Left renal cortex interstitium (tissue), 4 donors: ENCODE data around the gene ACSS2. TPM values are rescaled to one million over a fixed set of nuclear protein-coding genes. Genes with fewer than 3 reads are reported as not detected.

Experiments used
- DNase-seq, 4 donors: peaks; one replicate each; pipeline ENCODE4 v3.0.0-alpha.2; 2013; ENCODE audit warnings: low read depth in 4 of 4, low spot score in 2 of 4, missing footprints in 1 of 4
- polyA plus RNA-seq, 4 donors: library from polyadenylated mRNA; unstranded; fragments of 120-200 nt; gene quantifications; one replicate each; pipeline ENCODE4 v1.2.1, GENCODE V29; 2013; ENCODE audit not compliant: insufficient read length in 4 of 4

Gene ACSS2
- polyA plus RNA-seq, 4 donors = 35.8 to 50.2 (median 41.9) TPM

DNA sequence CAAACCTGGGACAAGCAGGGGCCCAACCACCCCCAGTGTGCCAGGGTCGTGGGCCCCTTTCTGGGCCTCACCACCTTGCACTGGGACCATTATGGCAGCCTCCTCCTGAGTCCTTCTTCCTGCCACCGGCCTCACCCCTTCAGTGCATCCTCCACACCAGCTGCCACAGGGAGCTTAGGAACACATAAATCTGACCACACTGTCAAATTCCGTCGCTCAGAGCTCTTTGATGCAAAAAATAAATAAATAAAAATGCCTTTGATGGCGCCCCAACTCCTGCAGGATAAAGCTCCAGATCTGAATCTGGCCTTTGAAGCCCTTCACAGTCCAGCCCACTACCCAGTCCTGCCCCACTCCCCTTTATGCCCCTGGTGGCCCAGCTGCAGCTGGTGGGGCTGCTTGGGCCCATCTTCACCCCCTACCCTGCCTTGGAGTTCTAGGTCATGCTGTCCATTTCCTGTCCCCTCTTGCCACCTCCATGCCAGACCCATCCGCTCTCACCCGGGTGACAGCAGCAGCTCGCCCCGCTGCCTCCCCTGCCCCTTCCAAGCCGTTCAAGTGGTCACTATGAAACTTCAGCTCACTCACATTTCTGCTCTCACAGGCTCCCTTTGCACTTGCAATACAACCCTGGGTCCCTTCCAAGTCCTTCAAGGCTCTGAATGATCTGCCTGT lies 95.3 kb downstream of the ACSS2 start:
- DNase-seq = no peak

DNA sequence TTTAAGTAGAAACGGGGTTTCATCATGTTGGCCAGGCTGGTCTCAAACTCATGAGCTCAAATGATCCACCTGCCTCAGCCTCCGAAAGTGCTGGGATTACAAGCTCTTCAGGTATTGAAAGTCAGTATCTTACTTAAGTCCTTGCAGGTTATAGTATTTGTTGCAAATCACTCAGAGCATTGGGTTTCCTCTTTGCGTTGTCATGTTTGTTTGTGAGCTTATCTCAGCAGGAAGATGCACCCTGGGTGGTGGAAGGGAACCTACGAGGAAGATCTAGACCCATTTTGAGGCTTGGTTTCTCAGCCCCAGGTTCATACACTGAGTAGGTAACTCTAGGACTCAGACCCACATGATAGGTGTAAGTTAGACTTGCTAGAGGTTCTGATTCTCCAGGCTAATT lies 97.8 kb downstream of the ACSS2 start:
- no peak for DNase-seq

DNA sequence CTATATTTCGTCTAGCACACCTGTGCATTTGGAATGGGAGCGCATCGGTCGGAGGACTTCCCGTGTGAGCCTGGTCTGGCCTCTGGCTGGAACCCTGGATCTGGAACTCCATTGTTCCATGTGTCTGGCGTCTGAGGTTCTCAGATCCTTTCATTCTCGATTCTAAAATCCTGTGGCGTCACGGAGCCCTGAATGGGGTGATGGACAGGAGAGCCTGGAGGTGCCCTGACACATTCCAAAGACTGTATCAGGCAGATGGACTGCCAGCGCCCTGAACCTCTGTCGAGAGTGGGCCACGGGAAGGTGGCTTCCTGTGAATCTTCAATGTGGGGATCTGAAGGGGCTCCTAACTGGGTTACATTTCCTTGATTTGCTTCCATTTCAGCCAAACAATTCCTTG lies 99.9 kb downstream of the ACSS2 start:
- no peak for DNase-seq

Other genes with a start within 250 kb of the ACSS2 start
- 10 to 100 TPM; 37.0 to 46.1 (median 41.3) TPM for gene PIGU, start 199.5 kb upstream of the ACSS2 start, polyA plus RNA-seq
- 10 to 100 TPM; 11.0 to 14.9 (median 12.4) TPM for gene TP53INP2, start 172.3 kb upstream of the ACSS2 start, polyA plus RNA-seq
- 10 to 100 TPM; 43.9 to 52.0 (median 48.0) TPM for gene NCOA6, start 51.0 kb upstream of the ACSS2 start, polyA plus RNA-seq
- 10 to 100 TPM; 16.0 to 39.1 (median 29.1) TPM for gene GGT7, start 3.8 kb upstream of the ACSS2 start, polyA plus RNA-seq
- 10 to 100 TPM; 50.1 to 61.3 (median 59.0) TPM for gene GSS, start 79.2 kb downstream of the ACSS2 start, polyA plus RNA-seq
- gene MYH7B, start 79.3 kb downstream of the ACSS2 start, polyA plus RNA-seq = 1 to 10 TPM in 2 of 4 donors, under 1 TPM in 2; 0.49 to 3.0 (median 1.4) TPM
- gene TRPC4AP, start 216.2 kb downstream of the ACSS2 start, polyA plus RNA-seq = 10 to 100 TPM; 64.4 to 72.0 (median 69.2) TPM